IPS-11a (cell line): ENCODE results near the gene RFC1.
"Not testable (repeated sequence)": the region's sequence is repeated elsewhere in the genome, so short reads cannot be mapped to it uniquely, and the experiment has no call there.

ENCODE experiments used
- H3K4me3 ChIP-seq: one replicate; pipeline ENCODE4 v1.5.1; 2013; ENCODE audit warnings: low read depth, low read length, control low read depth

The RFC1 gene

DNA sequence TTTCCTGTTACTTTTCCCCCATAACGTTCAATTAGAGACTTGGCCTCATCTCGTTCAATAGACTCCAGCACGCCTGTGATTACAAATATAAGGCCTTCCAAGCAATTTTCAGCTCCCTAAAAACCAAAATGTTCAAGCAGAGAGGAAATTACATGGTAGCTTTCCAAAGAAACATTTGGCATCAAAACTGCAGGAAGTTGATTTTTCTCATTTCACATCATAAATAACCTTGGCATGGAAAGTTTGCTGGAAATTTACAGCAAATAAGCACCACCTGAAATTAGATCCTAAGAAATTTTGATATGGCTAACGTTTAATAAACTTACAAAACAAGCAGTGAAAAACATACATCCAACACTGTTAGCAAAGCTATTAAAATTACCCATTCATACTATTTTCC lies 53.3 kb downstream of the RFC1 start:
- no peak overlapping the region for H3K4me3 ChIP-seq

DNA sequence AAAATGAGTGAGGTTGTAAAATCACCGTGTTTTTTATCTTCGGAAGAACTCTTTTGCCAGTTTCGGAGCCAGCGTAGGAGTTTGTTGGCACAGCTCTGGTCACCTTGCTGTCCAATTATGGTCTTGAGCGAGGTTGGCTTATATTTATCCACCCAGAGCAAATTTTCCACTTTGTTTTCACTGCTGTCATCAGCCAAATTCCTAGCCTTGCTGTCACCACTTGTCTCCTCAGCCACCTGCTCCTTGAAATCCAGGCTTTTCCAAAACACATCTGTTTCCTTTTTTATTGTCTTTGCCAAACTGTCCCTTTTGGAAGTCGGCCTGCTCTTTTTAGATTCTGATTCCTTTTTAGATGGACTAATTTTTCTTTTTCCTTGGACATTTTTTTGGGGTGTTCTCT lies 57.6 kb downstream of the RFC1 start:
- no peak overlapping the region for H3K4me3 ChIP-seq

DNA sequence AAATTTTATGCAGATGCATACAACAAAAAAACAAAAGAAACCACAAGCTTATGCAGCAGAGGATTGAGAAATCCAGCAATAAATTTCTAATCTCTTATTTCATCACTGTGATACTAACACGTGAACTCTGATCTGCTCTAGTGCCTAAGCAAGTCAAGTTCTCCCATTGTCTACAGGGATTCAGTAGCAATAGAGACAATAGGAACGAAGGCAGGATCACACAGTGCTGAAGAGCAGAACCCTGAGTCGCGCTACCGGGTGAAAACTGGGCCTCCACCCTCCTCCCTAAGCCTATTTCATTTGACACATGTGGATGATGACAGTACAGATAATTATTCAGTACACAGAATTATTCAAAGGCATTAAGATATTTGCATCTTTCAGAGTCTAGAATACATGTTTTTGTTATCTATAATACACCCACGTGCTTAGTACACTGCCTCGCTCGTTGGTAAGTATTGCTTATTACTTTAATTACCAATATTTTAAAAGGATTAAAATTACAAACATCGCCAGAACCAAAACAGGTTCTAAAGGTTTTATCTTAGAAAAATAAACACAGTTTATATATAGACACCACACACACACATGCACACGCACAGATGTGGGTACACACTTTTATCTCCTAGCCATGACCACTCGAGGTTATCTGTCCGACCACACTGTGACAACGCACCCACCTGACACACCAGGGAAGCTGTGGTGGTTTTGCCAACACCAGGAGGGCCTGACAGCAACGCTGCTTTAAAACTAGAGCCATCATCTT lies 60.1 kb downstream of the RFC1 start:
- no peak overlapping the region for H3K4me3 ChIP-seq

DNA sequence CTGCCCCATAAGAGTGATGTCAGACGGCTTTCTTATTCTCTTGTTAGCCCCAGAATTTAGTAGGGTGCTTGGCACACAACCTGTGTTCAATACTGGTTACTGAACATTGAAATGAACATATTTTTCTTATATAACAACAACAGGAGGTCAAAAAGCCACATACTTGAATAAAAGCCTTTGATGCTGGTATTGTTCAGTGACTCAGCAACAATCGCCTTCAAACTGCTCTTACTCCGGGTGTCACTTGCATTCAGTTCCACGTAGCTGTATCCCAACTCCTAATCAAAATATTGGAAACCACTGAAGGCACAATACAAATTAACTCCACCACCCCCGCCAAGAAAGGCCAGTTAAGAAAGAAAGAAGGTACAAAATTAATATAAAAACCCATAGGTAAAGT lies 61.5 kb downstream of the RFC1 start:
- H3K4me3 ChIP-seq = no peak overlapping the region

DNA sequence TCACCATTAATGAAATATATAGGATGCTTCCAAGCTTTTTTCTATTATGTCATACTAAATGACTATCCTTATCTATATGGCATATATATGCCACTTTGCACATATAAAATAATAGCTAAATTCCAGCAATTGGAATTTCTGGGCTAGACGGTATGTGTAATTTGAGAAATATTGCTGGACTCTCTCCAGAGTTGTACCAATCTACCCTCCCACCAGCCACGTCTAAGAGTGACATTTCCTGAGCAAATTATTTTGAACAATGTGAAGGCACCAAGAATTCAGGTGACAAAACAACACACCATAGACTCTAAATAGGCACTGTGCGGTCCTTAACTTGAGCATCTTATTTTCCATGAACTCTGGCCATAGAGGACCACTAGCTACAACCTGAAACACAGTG lies 62.3 kb downstream of the RFC1 start:
- no peak overlapping the region for H3K4me3 ChIP-seq

DNA sequence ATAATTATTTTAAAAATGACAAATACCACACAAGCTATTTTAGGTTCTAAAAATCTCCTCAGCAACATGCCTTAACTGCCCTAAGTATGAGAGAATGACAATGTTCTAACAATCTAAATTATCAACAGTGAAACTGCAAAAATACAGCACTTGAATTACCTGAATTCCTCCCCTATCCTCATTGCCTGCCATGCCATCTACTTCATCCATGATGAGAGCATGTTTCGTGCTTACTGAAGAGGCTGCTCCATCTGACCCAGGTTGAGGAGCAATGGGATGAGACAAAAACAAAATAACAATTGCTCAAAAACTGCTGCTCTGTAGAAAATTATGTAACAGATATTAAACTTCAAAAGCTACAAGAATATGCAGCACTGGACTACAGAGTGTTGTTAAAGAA lies 63.3 kb downstream of the RFC1 start:
- no peak overlapping the region for H3K4me3 ChIP-seq

DNA sequence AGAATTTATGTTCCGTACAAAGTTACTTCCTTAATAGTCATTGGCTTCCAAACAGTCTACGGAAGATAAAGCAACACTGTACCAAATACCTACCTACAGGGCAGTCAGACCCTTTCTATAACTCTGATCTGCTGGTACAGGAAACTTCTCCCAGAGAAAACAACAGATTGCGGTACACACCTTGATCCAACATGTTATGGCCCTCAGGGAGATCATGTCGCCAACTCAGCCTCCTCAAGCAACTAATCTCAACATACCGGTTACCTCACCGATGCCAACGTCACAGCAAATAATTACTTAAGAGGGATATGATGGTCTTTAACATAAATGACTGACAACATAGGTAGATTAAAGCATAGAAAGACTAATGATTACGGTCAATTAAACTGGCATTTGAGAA lies 70.4 kb downstream of the RFC1 start:
- H3K4me3 ChIP-seq = no peak overlapping the region

DNA sequence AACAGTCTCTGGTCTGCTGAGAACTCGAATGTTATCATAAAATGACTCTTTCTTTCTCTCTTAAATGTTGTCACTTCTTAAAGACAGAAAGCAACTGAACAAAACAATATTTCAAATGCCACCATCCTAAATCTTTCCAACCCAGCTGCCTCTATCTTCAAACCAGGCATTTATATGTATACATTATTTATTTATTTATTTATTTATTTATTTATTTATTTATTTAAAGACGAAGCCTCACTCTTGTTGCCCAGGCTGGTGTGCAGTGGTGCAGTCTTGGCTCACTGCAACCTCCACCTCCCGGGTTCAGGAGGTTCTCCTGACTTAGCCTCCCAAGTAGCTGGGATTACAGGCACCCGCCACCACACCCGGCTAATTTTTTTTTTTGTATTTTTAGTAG lies 73.7 kb downstream of the RFC1 start:
- not testable (repeated sequence) for H3K4me3 ChIP-seq

DNA sequence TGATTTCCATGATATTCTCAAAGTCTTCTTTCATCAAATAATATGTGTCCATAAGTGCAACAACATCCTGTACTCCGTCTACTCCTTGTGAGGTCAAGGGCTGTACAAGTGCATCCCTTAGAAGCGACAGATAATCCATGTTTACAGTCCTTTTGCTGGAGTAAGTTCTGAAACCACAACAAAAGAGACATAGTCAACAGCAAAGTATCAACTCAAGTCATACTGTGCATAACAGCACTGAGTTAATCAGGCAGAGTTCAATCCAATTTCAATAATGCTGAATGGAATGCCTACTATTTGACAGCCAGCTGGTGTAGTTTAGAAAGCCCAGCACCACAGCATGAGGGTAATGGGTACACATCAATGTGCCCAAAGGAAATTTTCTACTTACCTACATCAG lies 74.5 kb downstream of the RFC1 start:
- no peak overlapping the region for H3K4me3 ChIP-seq

DNA sequence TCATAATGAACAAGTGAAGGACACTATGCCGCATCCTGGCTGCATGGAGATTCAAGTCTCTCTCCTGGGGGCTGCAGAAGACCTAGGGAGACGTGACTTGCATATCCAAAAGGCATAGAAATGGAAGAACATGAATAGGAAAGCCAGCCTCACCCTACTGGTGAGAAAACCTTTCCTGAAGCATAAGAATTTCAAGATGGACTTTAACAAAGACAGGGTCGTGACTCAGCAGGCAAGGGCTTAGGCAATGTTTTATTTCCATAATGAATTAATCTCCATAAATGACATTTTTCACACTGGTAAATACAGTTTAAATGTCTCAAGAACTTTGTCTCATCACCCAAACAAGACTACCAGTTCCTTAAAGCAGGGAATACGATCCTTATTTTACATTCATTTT lies 78.9 kb downstream of the RFC1 start:
- H3K4me3 ChIP-seq = no peak overlapping the region

DNA sequence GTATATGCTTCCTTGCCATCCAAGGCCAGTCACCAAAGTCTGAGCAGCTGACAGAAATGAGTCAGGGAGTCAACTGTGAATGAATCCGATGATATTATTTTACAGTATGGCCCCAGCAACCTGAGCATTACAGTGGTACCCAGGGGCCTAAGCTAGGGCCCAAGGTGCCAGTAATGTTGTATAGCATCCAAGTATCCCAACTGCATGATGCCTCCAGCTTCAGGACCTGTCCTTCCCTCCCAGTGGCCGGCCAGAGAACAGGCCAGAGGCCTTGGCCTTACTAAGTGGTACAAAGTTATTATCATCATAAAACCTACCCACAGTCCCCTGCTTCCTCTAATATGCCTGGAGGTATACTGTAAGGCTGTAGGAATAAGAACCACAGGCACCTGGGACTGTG lies 79.9 kb downstream of the RFC1 start:
- H3K4me3 ChIP-seq = no peak overlapping the region

DNA sequence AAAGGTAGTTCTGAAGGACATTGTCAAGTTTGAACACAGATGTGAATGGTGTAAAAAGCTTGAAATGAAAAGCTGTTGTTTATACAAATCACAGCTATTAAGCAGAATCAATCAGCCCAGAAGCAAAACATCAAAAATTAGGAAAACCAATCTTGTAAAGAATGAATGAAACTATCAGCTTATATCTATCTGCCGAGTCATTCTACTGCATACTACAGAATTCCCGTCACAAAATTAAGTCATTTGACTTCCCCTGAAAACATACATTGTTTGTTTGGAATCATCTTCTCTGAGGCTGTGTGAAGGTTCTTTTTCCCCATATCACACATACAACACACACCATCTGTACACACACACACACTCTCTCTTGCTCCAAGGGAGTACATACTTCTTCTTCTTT lies 80.3 kb downstream of the RFC1 start:
- no peak overlapping the region for H3K4me3 ChIP-seq

DNA sequence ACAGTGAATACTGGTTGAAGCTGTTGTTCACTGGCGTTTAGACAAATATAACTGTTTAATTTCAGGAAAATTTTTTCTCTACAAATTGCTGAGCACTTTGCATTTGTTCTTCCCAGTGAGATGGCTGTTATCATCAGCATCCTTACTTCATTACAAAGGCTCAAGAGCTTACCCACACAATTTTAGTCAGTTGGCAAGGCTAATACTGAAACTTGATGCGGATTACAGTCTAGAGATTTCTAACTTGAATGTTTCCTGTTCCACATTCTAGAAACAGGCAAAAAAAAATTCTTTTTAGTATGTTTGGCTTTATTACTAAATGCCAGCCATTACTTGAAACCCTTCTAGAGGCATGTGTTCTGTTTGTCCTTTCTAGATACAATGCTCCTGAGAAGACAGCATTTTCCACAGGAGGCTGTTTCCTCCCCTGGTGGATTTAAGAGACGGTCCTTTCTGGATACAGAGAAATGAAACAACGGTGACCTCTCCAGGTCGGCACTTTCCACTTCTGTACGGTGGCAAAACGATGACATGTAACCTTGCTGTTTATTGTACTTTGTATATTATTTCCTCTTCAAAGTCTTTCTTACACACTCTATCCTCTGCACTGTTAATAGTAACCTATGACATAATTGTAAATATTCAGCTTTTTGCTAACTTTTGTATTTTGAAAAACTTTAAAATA lies 80.9 kb downstream of the RFC1 start:
- no peak overlapping the region for H3K4me3 ChIP-seq

DNA sequence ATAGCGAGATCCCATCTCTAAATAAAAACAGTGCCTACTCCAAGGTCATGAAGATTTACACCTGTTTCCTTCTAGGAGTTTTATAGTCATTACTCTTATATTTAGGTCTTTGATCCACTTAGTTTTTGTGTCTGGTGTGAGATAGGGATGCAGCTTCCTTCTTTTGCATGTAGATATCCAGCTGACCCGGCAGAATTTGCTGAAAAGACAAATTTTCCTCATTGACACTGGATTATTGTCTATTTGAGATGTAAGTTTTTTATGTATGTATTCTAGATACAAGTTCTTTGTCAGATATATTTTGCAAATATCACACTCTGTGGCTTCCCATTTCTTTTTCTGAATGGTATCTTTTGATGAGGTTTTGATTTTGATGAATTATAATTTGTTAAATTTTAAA lies 85.4 kb downstream of the RFC1 start:
- no peak overlapping the region for H3K4me3 ChIP-seq

DNA sequence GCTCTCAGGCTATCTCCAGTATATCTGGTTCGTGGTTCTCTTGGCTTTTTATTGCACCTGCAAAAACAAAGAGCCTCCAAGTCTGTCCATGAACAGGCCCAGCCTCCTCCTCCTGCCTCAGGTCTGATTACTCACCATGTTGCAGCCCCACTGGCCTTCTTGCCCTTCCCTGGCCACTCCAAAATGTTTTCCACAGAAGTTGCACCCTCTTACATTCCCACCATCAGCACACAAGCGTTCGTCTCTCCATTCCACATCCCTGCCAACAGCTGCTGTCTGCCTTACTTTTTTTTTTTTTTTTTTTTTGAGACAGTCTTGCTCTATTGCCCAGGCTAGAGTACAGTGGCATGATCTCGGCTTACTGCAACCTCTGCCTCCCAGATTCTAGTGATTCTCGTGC lies 86.7 kb downstream of the RFC1 start:
- no peak overlapping the region for H3K4me3 ChIP-seq

DNA sequence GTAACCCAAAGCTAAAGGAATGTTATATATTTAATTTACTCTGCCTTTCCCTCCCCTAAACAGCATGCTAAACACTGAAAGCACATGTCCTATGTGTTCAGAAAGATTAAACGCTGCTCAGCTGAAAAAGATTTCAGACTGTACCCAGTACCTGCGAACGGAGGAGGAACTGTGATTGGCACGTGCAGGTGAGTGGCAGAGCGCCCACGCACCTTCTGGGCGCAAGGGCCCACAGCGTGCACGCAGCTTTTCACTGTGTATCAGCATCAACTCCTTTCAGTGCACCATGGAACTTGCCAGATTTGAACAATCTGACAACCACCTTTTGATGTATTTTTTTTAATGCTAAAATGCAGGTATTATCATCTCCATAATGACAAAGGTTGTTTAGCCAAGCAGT lies 87.7 kb downstream of the RFC1 start:
- H3K4me3 ChIP-seq = no peak overlapping the region

DNA sequence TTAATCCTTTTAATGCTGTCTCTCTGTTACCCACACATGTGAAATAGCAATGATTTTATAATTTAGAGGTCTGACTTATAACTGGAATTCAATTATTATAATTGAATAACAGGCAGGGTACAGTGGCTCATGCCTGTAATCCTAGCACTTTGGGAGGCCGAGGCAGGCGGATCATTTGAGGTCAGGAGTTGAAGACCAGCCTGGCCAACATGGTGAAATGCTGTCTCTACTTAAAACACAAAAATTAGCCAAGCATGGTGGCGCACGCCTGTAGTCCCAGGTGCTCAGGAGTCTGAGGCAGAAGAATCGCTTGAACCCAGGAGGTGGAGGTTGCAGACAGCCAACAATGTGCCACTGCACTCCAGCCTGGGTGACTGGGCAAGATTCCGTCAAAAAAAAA lies 88.5 kb downstream of the RFC1 start:
- H3K4me3 ChIP-seq = not testable (repeated sequence)

DNA sequence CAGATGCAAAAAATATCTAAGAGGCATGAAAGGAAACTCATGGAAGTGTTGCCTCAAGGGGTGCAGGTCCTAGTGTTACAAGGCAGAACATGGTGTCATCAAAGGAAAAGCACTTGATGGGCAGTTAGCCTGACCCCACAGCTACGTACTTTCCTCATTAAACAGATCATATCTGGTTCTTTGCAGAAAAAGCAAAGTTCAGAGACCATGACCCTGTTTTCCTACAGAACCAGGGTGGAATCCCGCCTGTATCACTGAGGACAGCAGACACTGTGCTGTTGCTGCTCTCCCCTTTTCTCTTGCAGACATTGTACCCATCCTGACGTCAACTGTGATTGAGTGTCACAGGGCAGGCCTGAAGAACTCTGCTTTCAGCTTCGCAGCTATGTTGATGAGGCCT lies 91.7 kb downstream of the RFC1 start:
- H3K4me3 ChIP-seq = no peak overlapping the region

DNA sequence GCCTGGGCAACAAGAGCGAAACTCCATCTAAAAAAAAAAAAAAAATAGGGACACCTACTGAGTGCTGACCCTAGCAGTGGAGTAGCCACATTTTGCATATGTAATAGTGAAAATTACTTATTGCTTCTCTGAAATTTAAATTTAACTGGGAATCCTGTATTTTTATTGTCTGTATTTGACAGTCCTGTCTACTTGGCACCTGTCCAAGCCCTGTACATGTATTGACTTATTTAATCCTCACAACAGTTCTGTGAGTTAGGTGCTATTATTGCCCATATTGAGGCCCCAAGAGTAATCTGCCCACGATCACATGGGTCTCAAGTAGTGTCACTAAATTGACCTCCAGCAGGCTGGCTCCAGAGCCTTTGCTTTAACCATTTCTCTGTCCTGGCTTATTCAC lies 102.3 kb downstream of the RFC1 start:
- H3K4me3 ChIP-seq = no peak overlapping the region

DNA sequence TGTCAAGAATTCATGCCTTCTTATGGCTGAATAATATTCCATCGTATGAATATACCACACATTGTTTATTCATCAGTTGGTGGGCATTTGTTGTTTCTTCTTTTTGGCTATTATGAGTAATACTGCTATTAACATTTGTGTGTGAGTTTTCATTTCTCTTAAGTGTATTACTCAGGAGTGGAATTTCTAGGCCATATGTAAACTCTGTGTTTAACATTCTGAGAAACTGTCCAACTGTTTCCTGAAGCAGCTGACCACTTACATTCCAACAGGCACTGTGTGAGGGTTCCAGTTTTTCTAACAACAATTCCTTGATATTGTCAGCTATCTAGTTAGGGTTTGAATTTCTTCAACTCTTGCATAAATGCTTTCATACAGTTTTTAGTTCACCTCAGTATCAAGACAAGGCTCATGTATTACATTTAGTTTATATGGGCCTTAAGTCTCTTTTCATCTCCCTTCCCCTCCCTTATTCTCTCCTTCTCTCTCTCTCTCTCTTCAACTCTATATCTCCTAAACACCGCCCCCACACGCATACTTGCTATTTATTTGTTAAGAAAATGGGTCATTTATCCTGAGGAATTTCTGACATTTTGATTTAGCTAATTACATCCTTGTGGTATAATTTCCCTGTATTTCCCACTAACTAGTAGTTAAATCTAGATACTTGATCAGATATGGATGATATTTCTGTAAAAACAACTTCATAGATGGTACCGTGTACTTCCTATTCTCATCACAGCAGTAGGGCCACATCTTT lies 106.4 kb downstream of the RFC1 start:
- no peak overlapping the region for H3K4me3 ChIP-seq

DNA sequence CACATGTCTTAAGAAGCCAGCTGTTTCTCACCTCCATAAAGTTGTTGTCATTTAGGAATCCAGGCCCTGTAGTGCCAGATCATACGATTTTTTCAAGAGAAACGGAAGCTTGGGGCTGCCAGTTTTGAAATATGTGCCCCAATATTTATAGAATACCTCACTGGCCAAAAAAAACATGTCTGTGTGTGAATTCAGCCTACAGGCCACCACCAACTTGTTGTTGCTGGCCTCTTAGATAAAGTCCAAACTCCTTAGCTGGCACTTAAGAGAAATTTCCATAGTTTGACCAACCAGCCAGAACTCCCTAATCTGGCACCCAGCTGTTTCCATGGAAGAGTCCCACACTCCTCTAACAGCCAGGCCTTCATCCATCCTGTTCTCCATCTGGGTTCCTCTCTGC lies 109.7 kb downstream of the RFC1 start:
- H3K4me3 ChIP-seq = no peak overlapping the region

DNA sequence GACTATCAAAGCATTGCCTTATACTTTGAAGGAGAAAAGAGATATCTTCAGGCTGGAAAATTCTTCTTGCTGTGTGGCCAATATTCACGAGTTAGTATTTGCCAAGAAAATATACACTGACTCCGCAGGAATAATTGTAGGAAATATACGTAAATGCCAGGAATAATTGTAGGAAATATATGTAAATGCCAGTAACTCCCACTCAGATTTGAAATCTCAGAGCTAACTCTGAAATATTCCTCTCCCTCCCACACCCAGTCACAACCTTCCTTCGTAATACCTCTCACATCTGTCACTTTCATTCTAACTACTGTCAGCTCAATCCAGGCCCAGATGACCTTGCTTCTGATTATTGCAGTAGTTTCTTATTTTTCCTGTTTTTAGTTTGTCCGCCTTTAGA lies 110.3 kb downstream of the RFC1 start:
- no peak overlapping the region for H3K4me3 ChIP-seq
